ENCODE measurements around the gene PLA2G6. TPM values are rescaled to one million over a fixed set of nuclear protein-coding genes. Genes with fewer than 3 reads are reported as not detected.

PLA2G6 gene
- total and polyA plus RNA-seq, 2 of the 13 experiments (the other 11 are each of a cell fraction or from before 2014, with no cell fraction given): 4.8 to 11.5 TPM

DNA sequence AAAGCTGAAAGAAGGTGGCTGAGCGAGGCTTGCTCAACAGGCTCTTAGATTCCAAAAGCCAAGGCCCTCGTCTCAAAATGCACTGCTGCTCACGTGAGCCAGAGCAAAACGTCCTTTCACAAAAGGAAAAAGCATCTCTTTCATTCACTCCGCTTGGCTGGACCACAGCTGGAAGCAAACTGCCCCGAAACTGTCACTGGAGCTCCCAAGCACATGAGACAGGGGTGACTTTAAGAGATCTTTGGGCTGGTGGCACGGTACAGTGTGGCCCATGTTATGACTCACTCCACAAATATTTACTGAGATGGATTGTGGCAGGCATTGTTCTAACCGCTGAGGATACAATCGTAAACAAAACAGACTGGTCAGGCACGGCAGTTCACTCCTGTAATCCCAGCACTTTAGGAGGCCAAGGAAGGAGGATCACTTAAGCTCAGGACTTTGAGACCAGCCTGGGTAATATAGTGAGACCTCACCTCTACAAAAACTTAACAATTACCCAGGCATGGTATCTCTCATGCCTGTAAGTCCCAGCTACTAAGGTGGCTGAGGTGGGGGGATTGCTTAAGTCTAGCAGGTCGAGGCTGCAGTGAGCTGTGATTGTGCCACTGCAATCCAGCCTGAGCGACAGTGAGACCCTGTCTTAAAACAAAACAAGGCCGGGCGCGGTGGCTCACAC, 3.6 kb downstream of the PLA2G6 start (continued):
- TF ChIP-seq, protein P1, sequence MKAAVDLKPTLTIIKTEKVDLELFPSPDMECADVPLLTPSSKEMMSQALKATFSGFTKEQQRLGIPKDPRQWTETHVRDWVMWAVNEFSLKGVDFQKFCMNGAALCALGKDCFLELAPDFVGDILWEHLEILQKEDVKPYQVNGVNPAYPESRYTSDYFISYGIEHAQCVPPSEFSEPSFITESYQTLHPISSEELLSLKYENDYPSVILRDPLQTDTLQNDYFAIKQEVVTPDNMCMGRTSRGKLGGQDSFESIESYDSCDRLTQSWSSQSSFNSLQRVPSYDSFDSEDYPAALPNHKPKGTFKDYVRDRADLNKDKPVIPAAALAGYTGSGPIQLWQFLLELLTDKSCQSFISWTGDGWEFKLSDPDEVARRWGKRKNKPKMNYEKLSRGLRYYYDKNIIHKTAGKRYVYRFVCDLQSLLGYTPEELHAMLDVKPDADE (CRISPR knock-in tag; IDR thresholded peaks at IDR 0.05): no peak
- no peak for TF ChIP-seq ZNF790 (CRISPR knock-in tag; IDR thresholded peaks at IDR 0.05; ENCODE audit: borderline replicate concordance)
- TF ChIP-seq, protein P2, sequence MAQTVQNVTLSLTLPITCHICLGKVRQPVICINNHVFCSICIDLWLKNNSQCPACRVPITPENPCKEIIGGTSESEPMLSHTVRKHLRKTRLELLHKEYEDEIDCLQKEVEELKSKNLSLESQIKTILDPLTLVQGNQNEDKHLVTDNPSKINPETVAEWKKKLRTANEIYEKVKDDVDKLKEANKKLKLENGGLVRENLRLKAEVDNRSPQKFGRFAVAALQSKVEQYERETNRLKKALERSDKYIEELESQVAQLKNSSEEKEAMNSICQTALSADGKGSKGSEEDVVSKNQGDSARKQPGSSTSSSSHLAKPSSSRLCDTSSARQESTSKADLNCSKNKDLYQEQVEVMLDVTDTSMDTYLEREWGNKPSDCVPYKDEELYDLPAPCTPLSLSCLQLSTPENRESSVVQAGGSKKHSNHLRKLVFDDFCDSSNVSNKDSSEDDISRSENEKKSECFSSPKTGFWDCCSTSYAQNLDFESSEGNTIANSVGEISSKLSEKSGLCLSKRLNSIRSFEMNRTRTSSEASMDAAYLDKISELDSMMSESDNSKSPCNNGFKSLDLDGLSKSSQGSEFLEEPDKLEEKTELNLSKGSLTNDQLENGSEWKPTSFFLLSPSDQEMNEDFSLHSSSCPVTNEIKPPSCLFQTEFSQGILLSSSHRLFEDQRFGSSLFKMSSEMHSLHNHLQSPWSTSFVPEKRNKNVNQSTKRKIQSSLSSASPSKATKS (CRISPR knock-in tag; IDR thresholded peaks at IDR 0.05): no peak
- TF ChIP-seq, protein P3, sequence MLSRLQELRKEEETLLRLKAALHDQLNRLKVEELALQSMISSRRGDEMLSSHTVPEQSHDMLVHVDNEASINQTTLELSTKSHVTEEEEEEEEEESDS (CRISPR knock-in tag; IDR thresholded peaks at IDR 0.05; ENCODE audit: borderline replicate concordance): no peak
- no peak for TF ChIP-seq PHF5A (CRISPR knock-in tag; IDR thresholded peaks at IDR 0.05; ENCODE audit: low read depth, unreplicated experiment)
- no peak; the same call in 1 of the 2 replicates for TF ChIP-seq RBAK (CRISPR knock-in tag; IDR thresholded peaks at IDR 0.05)
- TF ChIP-seq, protein P4, sequence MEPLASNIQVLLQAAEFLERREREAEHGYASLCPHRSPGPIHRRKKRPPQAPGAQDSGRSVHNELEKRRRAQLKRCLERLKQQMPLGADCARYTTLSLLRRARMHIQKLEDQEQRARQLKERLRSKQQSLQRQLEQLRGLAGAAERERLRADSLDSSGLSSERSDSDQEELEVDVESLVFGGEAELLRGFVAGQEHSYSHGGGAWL (CRISPR knock-in tag; IDR thresholded peaks at IDR 0.05): no peak
- no peak for TF ChIP-seq ZNF546 (CRISPR knock-in tag; conservative IDR thresholded peaks at IDR 0.05)
- no peak for TF ChIP-seq ZNF274 (CRISPR knock-in tag; IDR thresholded peaks at IDR 0.05)
- TF ChIP-seq, protein P5, sequence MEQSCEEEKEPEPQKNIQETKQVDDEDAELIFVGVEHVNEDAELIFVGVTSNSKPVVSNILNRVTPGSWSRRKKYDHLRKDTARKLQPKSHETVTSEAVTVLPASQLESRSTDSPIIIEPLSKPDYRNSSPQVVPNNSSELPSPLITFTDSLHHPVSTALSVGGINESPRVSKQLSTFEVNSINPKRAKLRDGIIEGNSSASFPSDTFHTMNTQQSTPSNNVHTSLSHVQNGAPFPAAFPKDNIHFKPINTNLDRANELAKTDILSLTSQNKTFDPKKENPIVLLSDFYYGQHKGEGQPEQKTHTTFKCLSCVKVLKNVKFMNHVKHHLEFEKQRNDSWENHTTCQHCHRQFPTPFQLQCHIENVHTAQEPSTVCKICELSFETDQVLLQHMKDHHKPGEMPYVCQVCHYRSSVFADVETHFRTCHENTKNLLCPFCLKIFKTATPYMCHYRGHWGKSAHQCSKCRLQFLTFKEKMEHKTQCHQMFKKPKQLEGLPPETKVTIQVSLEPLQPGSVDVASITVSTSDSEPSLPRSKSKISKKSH (CRISPR knock-in tag; IDR thresholded peaks at IDR 0.05; ENCODE audit: borderline replicate concordance): no peak
- peak; percentile 64; the same call in 1 of the 2 replicates for TF ChIP-seq TARDBP (CRISPR knock-in tag; IDR thresholded peaks at IDR 0.05)
- no peak for TF ChIP-seq AHR (CRISPR knock-in tag; IDR thresholded peaks at IDR 0.05)
- TF ChIP-seq PAX8 (CRISPR knock-in tag; IDR thresholded peaks at IDR 0.05; ENCODE audit: borderline replicate concordance): no peak
- TF ChIP-seq SUZ12 (IDR thresholded peaks at IDR 0.05; ENCODE audit: low read depth, low read length): no peak
- TF ChIP-seq ZNF3 (CRISPR knock-in tag; IDR thresholded peaks at IDR 0.05): peak; percentile 27; the same call in 1 of the 2 replicates
- TF ChIP-seq, protein P6, sequence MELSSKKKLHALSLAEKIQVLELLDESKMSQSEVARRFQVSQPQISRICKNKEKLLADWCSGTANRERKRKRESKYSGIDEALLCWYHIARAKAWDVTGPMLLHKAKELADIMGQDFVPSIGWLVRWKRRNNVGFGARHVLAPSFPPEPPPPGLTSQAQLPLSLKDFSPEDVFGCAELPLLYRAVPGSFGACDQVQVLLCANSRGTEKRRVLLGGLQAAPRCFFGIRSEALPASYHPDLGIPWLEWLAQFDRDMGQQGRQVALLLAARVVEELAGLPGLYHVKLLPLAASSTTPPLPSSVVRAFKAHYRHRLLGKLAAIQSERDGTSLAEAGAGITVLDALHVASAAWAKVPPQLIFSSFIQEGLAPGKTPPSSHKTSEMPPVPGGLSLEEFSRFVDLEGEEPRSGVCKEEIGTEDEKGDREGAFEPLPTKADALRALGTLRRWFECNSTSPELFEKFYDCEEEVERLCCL (CRISPR knock-in tag; IDR thresholded peaks at IDR 0.05; ENCODE audit: borderline replicate concordance): no peak
- TF ChIP-seq, protein P7, sequence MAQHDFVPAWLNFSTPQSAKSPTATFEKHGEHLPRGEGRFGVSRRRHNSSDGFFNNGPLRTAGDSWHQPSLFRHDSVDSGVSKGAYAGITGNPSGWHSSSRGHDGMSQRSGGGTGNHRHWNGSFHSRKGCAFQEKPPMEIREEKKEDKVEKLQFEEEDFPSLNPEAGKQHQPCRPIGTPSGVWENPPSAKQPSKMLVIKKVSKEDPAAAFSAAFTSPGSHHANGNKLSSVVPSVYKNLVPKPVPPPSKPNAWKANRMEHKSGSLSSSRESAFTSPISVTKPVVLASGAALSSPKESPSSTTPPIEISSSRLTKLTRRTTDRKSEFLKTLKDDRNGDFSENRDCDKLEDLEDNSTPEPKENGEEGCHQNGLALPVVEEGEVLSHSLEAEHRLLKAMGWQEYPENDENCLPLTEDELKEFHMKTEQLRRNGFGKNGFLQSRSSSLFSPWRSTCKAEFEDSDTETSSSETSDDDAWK (CRISPR knock-in tag; IDR thresholded peaks at IDR 0.05): no peak
- no peak for TF ChIP-seq MZF1 (CRISPR knock-in tag; IDR thresholded peaks at IDR 0.05; ENCODE audit: borderline replicate concordance)
